DND-41 (cell line): ENCODE results near the gene ECI1.

Source experiments
- EZH2 ChIP-seq: IDR thresholded peaks from 3 replicates; pipeline ENCODE4 v1.6.1; 2012; ENCODE audit warnings: borderline replicate concordance, low read depth, mild to moderate bottlenecking, moderate library complexity, low read length, inconsistent platforms; ENCODE audit not compliant: severe bottlenecking
- TF ChIP-seq, protein P1 (sequence below): IDR thresholded peaks from 2 replicates; pipeline ENCODE4 v1.5.1; 2012; ENCODE audit warnings: borderline replicate concordance, low read length, moderate library complexity, mild to moderate bottlenecking; ENCODE audit not compliant: poor library complexity, severe bottlenecking; ENCODE audit errors: extremely low read depth

DNA sequence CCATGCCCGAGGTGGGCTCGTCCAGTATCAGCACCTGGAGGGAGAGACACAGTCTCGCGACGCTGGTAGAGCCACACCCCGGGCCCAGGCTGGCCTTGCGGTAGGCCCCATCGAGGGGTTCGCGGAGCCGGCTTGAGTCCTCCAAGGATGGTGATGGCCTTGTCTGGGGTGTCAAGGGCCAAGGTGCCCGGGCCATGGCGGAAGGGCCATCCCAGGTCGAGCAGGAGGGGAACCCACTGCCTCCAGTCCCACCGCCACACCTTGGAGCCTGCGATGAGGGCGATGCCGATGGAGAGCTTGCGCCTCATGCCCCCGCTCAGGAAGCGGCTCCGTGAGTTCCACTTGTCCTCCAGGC lies 46.1 kb upstream of the ECI1 start:
- TF ChIP-seq, protein P1, sequence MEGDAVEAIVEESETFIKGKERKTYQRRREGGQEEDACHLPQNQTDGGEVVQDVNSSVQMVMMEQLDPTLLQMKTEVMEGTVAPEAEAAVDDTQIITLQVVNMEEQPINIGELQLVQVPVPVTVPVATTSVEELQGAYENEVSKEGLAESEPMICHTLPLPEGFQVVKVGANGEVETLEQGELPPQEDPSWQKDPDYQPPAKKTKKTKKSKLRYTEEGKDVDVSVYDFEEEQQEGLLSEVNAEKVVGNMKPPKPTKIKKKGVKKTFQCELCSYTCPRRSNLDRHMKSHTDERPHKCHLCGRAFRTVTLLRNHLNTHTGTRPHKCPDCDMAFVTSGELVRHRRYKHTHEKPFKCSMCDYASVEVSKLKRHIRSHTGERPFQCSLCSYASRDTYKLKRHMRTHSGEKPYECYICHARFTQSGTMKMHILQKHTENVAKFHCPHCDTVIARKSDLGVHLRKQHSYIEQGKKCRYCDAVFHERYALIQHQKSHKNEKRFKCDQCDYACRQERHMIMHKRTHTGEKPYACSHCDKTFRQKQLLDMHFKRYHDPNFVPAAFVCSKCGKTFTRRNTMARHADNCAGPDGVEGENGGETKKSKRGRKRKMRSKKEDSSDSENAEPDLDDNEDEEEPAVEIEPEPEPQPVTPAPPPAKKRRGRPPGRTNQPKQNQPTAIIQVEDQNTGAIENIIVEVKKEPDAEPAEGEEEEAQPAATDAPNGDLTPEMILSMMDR: no peak
- TF ChIP-seq EZH2: no peak
